Esophagus squamous epithelium (tissue), 5 donors: ENCODE measurements around the gene IL6. TPM values are rescaled to one million over a fixed set of nuclear protein-coding genes. Genes with fewer than 3 reads are reported as not detected.

Source experiments
- DNase-seq: peaks from one replicate; lab custom pipeline; 2025; lab: John Stamatoyannopoulos, UW
- H3K27ac ChIP-seq, 4 donors: fragments of 200-600 bp; sonication (generic); one replicate each; pipeline ENCODE4 v1.5.1; 2016 to 2019; ENCODE audit warnings: mild to moderate bottlenecking in 1 of 4
- H3K27me3 ChIP-seq, 4 donors: fragments of 200-600 bp; sonication (generic); 1 replicate in 3 of 4; 2 replicates in 1 of 4; pipeline versions ENCODE4 v1.5.1 to v1.6.0; 2017 to 2021; ENCODE audit warnings: antibody characterized with exemption in 1 of 4
- H3K36me3 ChIP-seq, 3 donors: fragments of 200-600 bp; sonication (generic); one replicate each; pipeline ENCODE4 v1.5.1; 2016 to 2019
- H3K4me1 ChIP-seq, 3 donors: fragments of 200-600 bp; sonication (generic); one replicate each; pipeline ENCODE4 v1.5.1; 2017 to 2019
- H3K4me3 ChIP-seq, 4 donors: fragments of 200-600 bp; sonication (generic); 1 replicate in 3 of 4; 2 replicates in 1 of 4; pipeline ENCODE4 v1.5.1; 2016 to 2019; ENCODE audit warnings: mild to moderate bottlenecking in 2 of 4, moderate library complexity in 1 of 4
- H3K9me3 ChIP-seq, 3 donors: fragments of 200-600 bp; sonication (generic); one replicate each; pipeline ENCODE4 v1.5.1; 2016 to 2019
- CTCF ChIP-seq, 6 experiments: fragments of 450-650 bp in 4 of 6; fragments of 200-600 bp in 2 of 6; sonication (generic) in 2 of 6; IDR thresholded peaks; one replicate each; pipeline ENCODE4 v1.5.1; 2016 to 2019; ENCODE audit warnings: antibody characterized with exemption in 6 of 6, mild to moderate bottlenecking in 4 of 6, moderate library complexity in 4 of 6
- POLR2A ChIP-seq, 4 donors: fragments of 450-650 bp; IDR thresholded peaks; one replicate each; pipeline ENCODE4 v1.6.1; 2017; ENCODE audit warnings: antibody characterized with exemption in 4 of 4, mild to moderate bottlenecking in 4 of 4, moderate library complexity in 3 of 4
- WGBS, 2 donors: methylation state at CpG; one replicate each; pipeline ENCODE4 v1.1.5; 2018; 5-methylcytosine and 5-hydroxymethylcytosine counted together
- intact Hi-C: fragments of 100-400 bp; cut with DNase I; formaldehyde crosslinking; loops from one replicate; pipeline ENCODE4 v1.15.0; 2022
- total RNA-seq, 4 donors: library from RNA; depleted of rRNA; stranded (reverse); fragments of >200 nt; gene quantifications; one replicate each; pipeline ENCODE4 v1.1.0, GENCODE V29; 2016
- donor health status: DM: yes; HTN: yes; CAD: no.

Gene IL6
- total RNA-seq, 4 donors from 2014 or later, result 0.95 TPM; not detected in 3

GRCh38 chr7:22720791-22721786 lies 5.9 kb upstream of the IL6 start:
- intact Hi-C loops, result loop anchor here (10.0 kb wide), 1 partner anchor 344 kb away; no protein-coding TSS in a partner anchor
- Histone ChIP-seq H3K4me1 (peaks cover 9 to 43% (median 14%) of the 10 kb centered on the region in 3 donors), H3K27me3 (no peaks in the 10 kb centered on the region), H3K9me3 (no peaks in the 10 kb centered on the region), H3K4me3 (no peak overlapping the region), H3K27ac (peak overlapping the region in 1 of 4 donors; percentile 57), H3K36me3 (no peaks in the 10 kb centered on the region)
- WGBS, 2 donors, result 34 to 41% methylated on average over 3 of the region's 3 CpGs
- TF ChIP-seq CTCF (IDR thresholded peaks at IDR 0.05), result no peak
- no peak for TF ChIP-seq POLR2A (IDR thresholded peaks at IDR 0.05)
- DNase-seq, result no peak

- intact Hi-C loops, result loop anchor here (10.0 kb wide), 1 partner anchor 342 kb away; no protein-coding TSS in a partner anchor
- H3K36me3 ChIP-seq, result no peaks in the 10 kb centered on the region
- no peaks in the 10 kb centered on the region for H3K9me3 ChIP-seq
- peaks cover 9 to 55% (median 18%) of the 10 kb centered on the region in 3 donors for H3K4me1 ChIP-seq
- no peak for DNase-seq
- 70 to 85% methylated on average over 6 of the region's 6 CpGs for WGBS, 2 donors
- TF ChIP-seq CTCF (IDR thresholded peaks at IDR 0.05), result no peak
- TF ChIP-seq POLR2A (IDR thresholded peaks at IDR 0.05), result no peak
- H3K27me3 ChIP-seq, result no peaks in the 10 kb centered on the region
- H3K27ac ChIP-seq, result peak overlapping the region in 3 of 4 donors; percentile 32 to 84 (median 60)
- H3K4me3 ChIP-seq, result no peak overlapping the region
These were observed 4.3 kb upstream of the IL6 start for GRCh38 chr7:22722536-22723180.

- no peaks in the 10 kb centered on the region for H3K27me3 ChIP-seq
- H3K4me1 ChIP-seq, result peaks cover 9 to 56% (median 15%) of the 10 kb centered on the region in 3 donors
- H3K4me3 ChIP-seq, result no peak overlapping the region
- H3K9me3 ChIP-seq, result no peaks in the 10 kb centered on the region
- intact Hi-C loops, result loop anchor here (10.0 kb wide), 1 partner anchor 342 kb away; no protein-coding TSS in a partner anchor
- peak overlapping the region in 3 of 4 donors; percentile 32 to 84 (median 60) for H3K27ac ChIP-seq
- TF ChIP-seq CTCF (IDR thresholded peaks at IDR 0.05) (no peak), POLR2A (IDR thresholded peaks at IDR 0.05) (no peak)
- H3K36me3 ChIP-seq, result no peaks in the 10 kb centered on the region
- DNase-seq, result no peak
- WGBS, 2 donors, result 11 to 49% methylated on average over 2 of the region's 2 CpGs
These were observed 3.8 kb upstream of the IL6 start for GRCh38 chr7:22723181-22723601.

- H3K4me1 ChIP-seq, result peaks cover 9 to 52% (median 15%) of the 10 kb centered on the region in 3 donors
- 56 to 66% methylated on average over 3 of the region's 4 CpGs for WGBS, 2 donors
- intact Hi-C loops, result loop anchor here (10.0 kb wide), 1 partner anchor 341 kb away; no protein-coding TSS in a partner anchor
These were observed 3.4 kb upstream of the IL6 start for GRCh38 chr7:22723637-22724036.

More at GRCh38 chr7:22723637-22724036, 3.4 kb upstream of the IL6 start:
- H3K36me3 ChIP-seq, result no peaks in the 10 kb centered on the region
- H3K27me3 ChIP-seq, result no peaks in the 10 kb centered on the region
- DNase-seq, result no peak
- H3K9me3 ChIP-seq, result no peaks in the 10 kb centered on the region
- peak overlapping the region in 3 of 4 donors; percentile 32 to 84 (median 60) for H3K27ac ChIP-seq
- TF ChIP-seq POLR2A (IDR thresholded peaks at IDR 0.05) (no peak), CTCF (IDR thresholded peaks at IDR 0.05) (no peak)
- H3K4me3 ChIP-seq, result no peak overlapping the region
